HEK293 (cell line): ENCODE data around the gene LY9.

Source experiments
- CTCF ChIA-PET: fragments of 350-600 bp; formaldehyde crosslinking; extraction: SDS; loops from one replicate; lab custom pipeline; 2021; ENCODE audit warnings: antibody characterized with exemption; lab: Yijun Ruan, JAX
- POLR2A ChIA-PET: fragments of 300-600 bp; formaldehyde crosslinking; extraction: SDS; loops from one replicate; lab custom pipeline; 2020; ENCODE audit warnings: antibody characterized with exemption, inconsistent platforms; lab: Yijun Ruan, JAX
- H3K27ac ChIP-seq: fragments of 200-500 bp; sonication (Bioruptor generic); 2 replicates; pipeline ENCODE4 v1.5.1; 2014; ENCODE audit warnings: low read depth, low read length, control low read depth, inconsistent platforms; ENCODE audit errors: extremely low read depth
- H3K36me3 ChIP-seq, 2 experiments: fragments of 200-500 bp in 1 of 2; sonication (Bioruptor generic) in 1 of 2; 1 replicate in 1 of 2; 2 replicates in 1 of 2; pipeline ENCODE4 v1.5.1; 2014 to 2017; ENCODE audit warnings: inconsistent platforms in 2 of 2, low read length in 2 of 2; ENCODE audit not compliant: control insufficient read depth in 2 of 2, insufficient read depth in 1 of 2
- H3K4me1 ChIP-seq: fragments of 200-500 bp; sonication (Bioruptor generic); 2 replicates; pipeline ENCODE4 v1.5.1; 2014; ENCODE audit warnings: mild to moderate bottlenecking, low read length, inconsistent platforms; ENCODE audit not compliant: control insufficient read depth, insufficient read depth
- H3K4me3 ChIP-seq: 2 replicates; pipeline ENCODE4 v1.5.1; 2011; ENCODE audit warnings: low read depth, mild to moderate bottlenecking, control low read depth, low read length, moderate library complexity
- H3K9me3 ChIP-seq: fragments of 200-500 bp; sonication (Bioruptor generic); 2 replicates; pipeline ENCODE4 v1.5.1; 2014; ENCODE audit warnings: low read depth, low read length, inconsistent platforms; ENCODE audit not compliant: control insufficient read depth, insufficient read depth
- GLI2 ChIP-seq: fragments of 450-650 bp; formaldehyde crosslinking; IDR thresholded peaks from 2 replicates; pipeline ENCODE4; 2017; ENCODE audit warnings: missing biosample characterization, missing genetic modification characterization, low read depth, borderline replicate concordance
- GLI4 ChIP-seq: fragments of 450-650 bp; formaldehyde crosslinking; IDR thresholded peaks from 2 replicates; pipeline ENCODE4 v1.5.1; 2016; ENCODE audit warnings: missing biosample characterization, missing genetic modification characterization
- IKZF3 ChIP-seq: fragments of 450-650 bp; IDR thresholded peaks from 2 replicates; pipeline ENCODE4 v1.5.0; 2018; ENCODE audit warnings: missing biosample characterization, mild to moderate bottlenecking, missing genetic modification characterization, moderate library complexity
- PRDM2 ChIP-seq: fragments of 450-650 bp; formaldehyde crosslinking; IDR thresholded peaks from 2 replicates; pipeline ENCODE4 v1.5.1; 2016; ENCODE audit warnings: missing biosample characterization, missing genetic modification characterization, borderline replicate concordance
- REST ChIP-seq: fragments of 450-650 bp; formaldehyde crosslinking; IDR thresholded peaks from 2 replicates; pipeline ENCODE4 v1.5.1; 2016; ENCODE audit warnings: missing biosample characterization, missing genetic modification characterization
- ZEB2 ChIP-seq: fragments of 450-650 bp; formaldehyde crosslinking; IDR thresholded peaks from 2 replicates; pipeline ENCODE4 v1.5.1; 2016; ENCODE audit warnings: missing biosample characterization, missing genetic modification characterization
- ZNF223 ChIP-seq: fragments of 450-650 bp; formaldehyde crosslinking; IDR thresholded peaks from 2 replicates; pipeline ENCODE4 v1.5.1; 2016; ENCODE audit warnings: missing biosample characterization, missing genetic modification characterization
- ZNF280D ChIP-seq: fragments of 450-650 bp; formaldehyde crosslinking; IDR thresholded peaks from 2 replicates; pipeline ENCODE4 v1.5.1; 2016; ENCODE audit warnings: missing biosample characterization, missing genetic modification characterization
- ZNF302 ChIP-seq: fragments of 450-650 bp; formaldehyde crosslinking; IDR thresholded peaks from 2 replicates; pipeline ENCODE4 v1.5.1; 2016; ENCODE audit warnings: missing biosample characterization, missing genetic modification characterization, low read depth
- ZNF350 ChIP-seq: fragments of 450-650 bp; formaldehyde crosslinking; IDR thresholded peaks from 2 replicates; pipeline ENCODE4 v1.5.0; 2017; ENCODE audit warnings: missing biosample characterization, mild to moderate bottlenecking, missing genetic modification characterization
- ZNF394 ChIP-seq: fragments of 450-650 bp; formaldehyde crosslinking; IDR thresholded peaks from 2 replicates; pipeline ENCODE4 v1.5.1; 2016; ENCODE audit warnings: missing biosample characterization, missing genetic modification characterization, mild to moderate bottlenecking, moderate library complexity, borderline replicate concordance
- ZNF555 ChIP-seq: fragments of 450-650 bp; formaldehyde crosslinking; conservative IDR thresholded peaks from 2 replicates; pipeline ENCODE4 v1.5.1; 2017; ENCODE audit warnings: missing biosample characterization, mild to moderate bottlenecking, missing genetic modification characterization, inconsistent platforms
- ZNF600 ChIP-seq: fragments of 450-650 bp; formaldehyde crosslinking; IDR thresholded peaks from 2 replicates; pipeline ENCODE4 v1.5.1; 2016; ENCODE audit warnings: missing biosample characterization, missing genetic modification characterization
- ZNF843 ChIP-seq: fragments of 450-650 bp; formaldehyde crosslinking; IDR thresholded peaks from 2 replicates; pipeline ENCODE4 v1.5.1; 2016; ENCODE audit warnings: missing biosample characterization, missing genetic modification characterization

Gene LY9

GRCh38 chr1:160819186-160819585 lies 23.2 kb downstream of the LY9 start (continued):
- TF ChIP-seq REST (tag by site-specific recombination) (no peak), GLI2 (tag by site-specific recombination) (no peak), PRDM2 (tag by site-specific recombination) (no peak), ZNF302 (tag by site-specific recombination) (no peak), ZNF280D (tag by site-specific recombination) (no peak), ZNF223 (tag by site-specific recombination) (no peak)

GRCh38 chr1:160821627-160822026 lies 25.7 kb downstream of the LY9 start:
- POLR2A ChIA-PET: no interaction called here
- Histone ChIP-seq H3K9me3 (no peaks in the 10 kb centered on the region), H3K36me3 (no peaks in the 10 kb centered on the region), H3K27ac (no peak overlapping the region), H3K4me1 (no peaks in the 10 kb centered on the region), H3K4me3 (no peak overlapping the region)
- CTCF ChIA-PET: interaction anchor here (0.7 to 1.4 kb wide), 4 partner anchors 21 to 327 kb away, joined by 3 to 4 read pairs (median 4); no protein-coding TSS in a partner anchor
- TF ChIP-seq ZNF843 (tag by site-specific recombination) (no peak), ZNF394 (tag by site-specific recombination) (no peak), GLI4 (tag by site-specific recombination) (no peak), ZNF350 (tag by site-specific recombination) (no peak), ZNF555 (tag by site-specific recombination) (no peak), ZNF600 (no peak), ZEB2 (tag by site-specific recombination) (no peak), IKZF3 (tag by site-specific recombination) (no peak)
